ENCODE data around the gene EMC10.
A peak's percentile ranks its signal among the peaks of the same experiment; 100 is the strongest.

EMC10 gene

GRCh38 chr19:50476224-50476906, at the start of gene EMC10, which contains the start of gene GARIN5A:
EMC10 (plus strand) TSS chr19:50476507; CDS start chr19:50476545, 38 bp downstream.
GARIN5A (minus strand) TSS chr19:50476848; CDS start chr19:50476388, 460 bp downstream.
- peak; percentile 26 for DNase-seq (ENCODE audit: low read depth, low spot score)
- Histone ChIP-seq H3K36me3 (ENCODE audit: insufficient read depth, low read length) (peaks cover 16% of the 10 kb centered on the region; the same call in 1 of the 2 replicates), H3K4me3 (peak within 1 kb of the TSS; percentile 98), H3K9me3 (ENCODE audit: low read depth, low read length) (no peaks in the 10 kb centered on the region), H3K27ac (no peak within 1 kb of the TSS), H3K9ac (ENCODE audit: insufficient read length) (peak within 1 kb of the TSS; percentile 89)
- TF ChIP-seq POLR2AphosphoS5 (IDR thresholded peaks at IDR 0.05; ENCODE audit: borderline replicate concordance, low read depth, low read length): peak; percentile 93
- no peak for TF ChIP-seq FOXP2 (optimal IDR thresholded peaks at IDR 0.05; ENCODE audit: control extremely low read depth, extremely low read length, insufficient read depth)
- no peak for TF ChIP-seq EZH2 (IDR thresholded peaks at IDR 0.05)

DNA sequence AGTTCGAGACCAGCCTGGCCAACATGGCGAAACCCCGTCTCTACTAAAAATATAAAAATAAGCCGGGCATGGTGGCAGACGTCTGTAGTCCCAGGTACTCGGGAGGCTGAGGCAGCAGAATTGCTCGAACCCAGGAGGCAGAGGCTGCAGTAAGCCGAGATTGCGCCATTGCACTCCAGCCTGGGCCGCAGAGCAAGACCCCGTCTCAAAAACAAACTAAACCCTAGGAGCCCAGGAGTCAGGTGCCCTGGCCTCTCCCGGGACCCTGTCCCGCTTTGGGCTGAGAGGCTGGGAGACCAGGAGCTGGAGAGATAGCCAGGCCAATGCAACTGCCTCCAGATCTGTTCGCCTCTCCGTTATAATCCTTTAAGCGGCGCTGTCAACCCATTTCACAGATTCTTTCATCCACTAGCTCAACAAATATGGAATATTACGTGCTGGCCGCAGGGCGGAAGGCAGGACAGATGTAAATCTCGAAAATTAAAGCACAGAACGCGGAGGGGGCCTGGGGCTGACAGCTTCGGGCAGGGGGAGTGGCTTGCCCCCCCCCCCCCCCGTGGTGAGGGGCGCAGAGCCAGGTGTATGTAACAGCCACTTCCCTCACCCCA, 48.9 kb upstream of the EMC10 start:
- TF ChIP-seq EZH2 (IDR thresholded peaks at IDR 0.05): no peak
- no peak for TF ChIP-seq POLR2AphosphoS5 (IDR thresholded peaks at IDR 0.05; ENCODE audit: borderline replicate concordance, low read depth, low read length)
- TF ChIP-seq FOXP2 (optimal IDR thresholded peaks at IDR 0.05; ENCODE audit: control extremely low read depth, extremely low read length, insufficient read depth): no peak
- Histone ChIP-seq H3K9me3 (ENCODE audit: low read depth, low read length) (no peaks in the 10 kb centered on the region), H3K27ac (no peak overlapping the region), H3K36me3 (ENCODE audit: insufficient read depth, low read length) (no peaks in the 10 kb centered on the region), H3K4me3 (peak overlapping the region; percentile 75), H3K9ac (ENCODE audit: insufficient read length) (no peak overlapping the region)
- DNase-seq (ENCODE audit: low read depth, low spot score): no peak

DNA sequence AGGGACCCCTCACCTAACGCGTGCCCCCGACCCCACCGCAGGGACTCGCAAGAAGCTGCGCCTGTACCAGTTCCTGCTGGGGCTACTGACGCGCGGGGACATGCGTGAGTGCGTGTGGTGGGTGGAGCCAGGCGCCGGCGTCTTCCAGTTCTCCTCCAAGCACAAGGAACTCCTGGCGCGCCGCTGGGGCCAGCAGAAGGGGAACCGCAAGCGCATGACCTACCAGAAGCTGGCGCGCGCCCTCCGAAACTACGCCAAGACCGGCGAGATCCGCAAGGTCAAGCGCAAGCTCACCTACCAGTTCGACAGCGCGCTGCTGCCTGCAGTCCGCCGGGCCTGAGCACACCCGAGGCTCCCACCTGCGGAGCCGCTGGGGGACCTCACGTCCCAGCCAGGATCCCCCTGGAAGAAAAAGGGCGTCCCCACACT, 48.3 kb upstream of the EMC10 start:
- H3K36me3 ChIP-seq (ENCODE audit: insufficient read depth, low read length): no peaks in the 10 kb centered on the region
- no peak overlapping the region for H3K27ac ChIP-seq
- H3K9ac ChIP-seq (ENCODE audit: insufficient read length): peak overlapping the region; percentile 64
- peak overlapping the region; percentile 75 for H3K4me3 ChIP-seq
- no peaks in the 10 kb centered on the region for H3K9me3 ChIP-seq (ENCODE audit: low read depth, low read length)
- TF ChIP-seq POLR2AphosphoS5 (IDR thresholded peaks at IDR 0.05; ENCODE audit: borderline replicate concordance, low read depth, low read length) (peak; percentile 60; the same call in 1 of the 2 replicates), EZH2 (IDR thresholded peaks at IDR 0.05) (no peak)
- peak; percentile 28 for DNase-seq (ENCODE audit: low read depth, low spot score)

DNA sequence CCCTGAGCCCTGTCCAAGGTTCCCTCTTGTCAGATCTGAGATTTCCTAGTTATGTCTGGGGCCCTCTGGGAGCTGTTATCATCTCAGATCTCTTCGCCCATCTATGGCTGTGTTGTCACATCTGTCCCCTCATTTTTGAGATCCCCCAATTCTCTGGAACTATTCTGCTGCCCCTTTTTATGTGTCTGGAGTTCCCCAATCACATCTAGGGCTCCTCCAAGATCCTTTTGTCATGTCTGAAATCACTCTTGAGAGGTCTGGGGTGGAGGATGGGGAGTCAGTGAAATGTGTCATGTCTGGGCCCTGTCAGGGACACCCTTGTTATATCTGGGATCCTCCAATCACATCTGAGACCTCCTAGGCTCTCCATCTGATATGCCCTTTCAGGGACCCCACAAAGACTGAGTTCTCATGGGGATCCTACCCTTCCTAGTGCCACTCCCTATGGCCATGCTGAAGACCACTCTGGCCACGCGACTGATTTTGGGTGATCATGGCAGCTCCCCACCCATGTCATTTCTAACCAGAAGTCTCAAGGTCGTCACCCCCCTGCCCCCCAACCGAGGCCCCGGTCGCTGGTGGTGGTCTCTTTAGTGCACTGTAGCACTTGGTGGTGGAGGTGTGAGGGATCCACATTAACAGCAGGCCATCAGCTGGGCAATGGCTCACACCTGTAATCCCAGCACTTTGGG, 47.4 kb upstream of the EMC10 start:
- Histone ChIP-seq H3K36me3 (ENCODE audit: insufficient read depth, low read length) (no peaks in the 10 kb centered on the region), H3K9me3 (ENCODE audit: low read depth, low read length) (no peaks in the 10 kb centered on the region), H3K9ac (ENCODE audit: insufficient read length) (peak overlapping the region; percentile 64), H3K27ac (no peak overlapping the region), H3K4me3 (peak overlapping the region; percentile 75)
- no peak for DNase-seq (ENCODE audit: low read depth, low spot score)
- no peak for TF ChIP-seq POLR2AphosphoS5 (IDR thresholded peaks at IDR 0.05; ENCODE audit: borderline replicate concordance, low read depth, low read length)
- TF ChIP-seq EZH2 (IDR thresholded peaks at IDR 0.05): no peak
- TF ChIP-seq FOXP2 (optimal IDR thresholded peaks at IDR 0.05; ENCODE audit: control extremely low read depth, extremely low read length, insufficient read depth): no peak

GRCh38 chr19:50430888-50431342, 45.4 kb upstream of the EMC10 start:
- no peaks in the 10 kb centered on the region for H3K9me3 ChIP-seq (ENCODE audit: low read depth, low read length)
- H3K36me3 ChIP-seq (ENCODE audit: insufficient read depth, low read length): no peaks in the 10 kb centered on the region
- no peak for DNase-seq (ENCODE audit: low read depth, low spot score)
- H3K4me3 ChIP-seq: peak overlapping the region; percentile 76
- no peak overlapping the region for H3K27ac ChIP-seq
- no peak for TF ChIP-seq FOXP2 (optimal IDR thresholded peaks at IDR 0.05; ENCODE audit: control extremely low read depth, extremely low read length, insufficient read depth)
- TF ChIP-seq POLR2AphosphoS5 (IDR thresholded peaks at IDR 0.05; ENCODE audit: borderline replicate concordance, low read depth, low read length): no peak
- TF ChIP-seq EZH2 (IDR thresholded peaks at IDR 0.05): no peak
- H3K9ac ChIP-seq (ENCODE audit: insufficient read length): peak overlapping the region; percentile 59

- TF ChIP-seq FOXP2 (optimal IDR thresholded peaks at IDR 0.05; ENCODE audit: control extremely low read depth, extremely low read length, insufficient read depth) (no peak), EZH2 (IDR thresholded peaks at IDR 0.05) (no peak), POLR2AphosphoS5 (IDR thresholded peaks at IDR 0.05; ENCODE audit: borderline replicate concordance, low read depth, low read length) (no peak)
- H3K27ac ChIP-seq: no peak overlapping the region
- peak overlapping the region; percentile 76 for H3K4me3 ChIP-seq
- peak overlapping the region; percentile 59 for H3K9ac ChIP-seq (ENCODE audit: insufficient read length)
- no peaks in the 10 kb centered on the region for H3K36me3 ChIP-seq (ENCODE audit: insufficient read depth, low read length)
- peak; percentile 12 for DNase-seq (ENCODE audit: low read depth, low spot score)
- H3K9me3 ChIP-seq (ENCODE audit: low read depth, low read length): no peaks in the 10 kb centered on the region
Observed at GRCh38 chr19:50431343-50432220, 44.7 kb upstream of the EMC10 start.

- peak within 1 kb of the TSS; percentile 76 for H3K4me3 ChIP-seq
- DNase-seq (ENCODE audit: low read depth, low spot score): no peak
- H3K9ac ChIP-seq (ENCODE audit: insufficient read length): peak within 1 kb of the TSS; percentile 47
- TF ChIP-seq POLR2AphosphoS5 (IDR thresholded peaks at IDR 0.05; ENCODE audit: borderline replicate concordance, low read depth, low read length) (no peak), EZH2 (IDR thresholded peaks at IDR 0.05) (no peak), FOXP2 (optimal IDR thresholded peaks at IDR 0.05; ENCODE audit: control extremely low read depth, extremely low read length, insufficient read depth) (no peak)
- H3K9me3 ChIP-seq (ENCODE audit: low read depth, low read length): no peaks in the 10 kb centered on the region
- H3K36me3 ChIP-seq (ENCODE audit: insufficient read depth, low read length): no peaks in the 10 kb centered on the region
- H3K27ac ChIP-seq: no peak within 1 kb of the TSS
Observed at GRCh38 chr19:50432221-50433028, 43.9 kb upstream of the EMC10 start, which contains the start of gene MYBPC2. MYBPC2 (plus strand) TSS chr19:50432892; CDS start chr19:50432954, 62 bp downstream.
